Astrocyte (in vitro differentiated cells and primary cell): ENCODE data around the gene VPS39. TPM values are rescaled to one million over a fixed set of nuclear protein-coding genes. Genes with fewer than 3 reads are reported as not detected.

Source experiments
- DNase-seq: peaks from one replicate; pipeline ENCODE4 v3.0.0-alpha.2; 2010; ENCODE audit warnings: low read depth
- FAIRE-seq: peaks from 2 replicates; lab custom pipeline; 2011; peaks lifted over from hg19 to GRCh38; lab: Jason Lieb, UNC
- H2AFZ ChIP-seq: 2 replicates; pipeline ENCODE4 v1.6.0; 2012; ENCODE audit warnings: low read depth, low read length, inconsistent platforms
- H3K27ac ChIP-seq: 2 replicates; pipeline ENCODE4 v1.5.1; 2011; ENCODE audit warnings: low read depth, low read length, inconsistent platforms
- H3K27me3 ChIP-seq: 2 replicates; pipeline ENCODE4 v1.6.0; 2011; ENCODE audit warnings: low read length, inconsistent platforms; ENCODE audit not compliant: insufficient read depth
- H3K36me3 ChIP-seq: 2 replicates; pipeline ENCODE4 v1.5.1; 2011; ENCODE audit warnings: low read length, inconsistent platforms; ENCODE audit not compliant: insufficient read depth
- H3K4me1 ChIP-seq: 2 replicates; pipeline ENCODE4 v1.5.1; 2011; ENCODE audit warnings: low read length, inconsistent platforms; ENCODE audit not compliant: insufficient read depth
- H3K4me2 ChIP-seq: 2 replicates; pipeline ENCODE4 v1.6.0; 2012; ENCODE audit warnings: low read length, inconsistent platforms
- H3K4me3 ChIP-seq: 2 replicates; pipeline ENCODE4 v1.5.1; 2011; ENCODE audit warnings: low read depth, mild to moderate bottlenecking, low read length, inconsistent platforms; ENCODE audit not compliant: insufficient read depth
- H3K79me2 ChIP-seq: 2 replicates; pipeline ENCODE4 v1.6.0; 2012; ENCODE audit warnings: mild to moderate bottlenecking, low read length, inconsistent platforms; ENCODE audit not compliant: insufficient read depth
- H3K9ac ChIP-seq: 2 replicates; pipeline ENCODE4 v1.6.0; 2012; ENCODE audit warnings: mild to moderate bottlenecking, low read length, inconsistent platforms
- H3K9me3 ChIP-seq: 2 replicates; pipeline ENCODE4 v1.5.1; 2012; ENCODE audit warnings: low read depth, mild to moderate bottlenecking, low read length, inconsistent platforms; ENCODE audit not compliant: insufficient read depth
- H4K20me1 ChIP-seq: 2 replicates; pipeline ENCODE4 v1.6.0; 2012; ENCODE audit warnings: low read length, inconsistent platforms; ENCODE audit not compliant: insufficient read depth
- H3K27ac Mint-ChIP-seq: one replicate; pipeline ENCODE4 v1.8.0; 2021; ENCODE audit warnings: mild to moderate bottlenecking, mixed read lengths; ENCODE audit not compliant: unreplicated experiment
- H3K27me3 Mint-ChIP-seq: one replicate; pipeline ENCODE4 v1.8.0; 2021; ENCODE audit warnings: low read depth, mixed read lengths; ENCODE audit not compliant: unreplicated experiment
- H3K36me3 Mint-ChIP-seq: one replicate; pipeline ENCODE4 v1.8.0; 2021; ENCODE audit warnings: low read depth, mixed read lengths; ENCODE audit not compliant: unreplicated experiment
- H3K4me1 Mint-ChIP-seq: one replicate; pipeline ENCODE4 v1.8.0; 2021; ENCODE audit warnings: low read depth, mixed read lengths; ENCODE audit not compliant: unreplicated experiment
- H3K4me3 Mint-ChIP-seq: one replicate; pipeline ENCODE4 v1.8.0; 2021; ENCODE audit warnings: mild to moderate bottlenecking, moderate library complexity, mixed read lengths; ENCODE audit not compliant: unreplicated experiment
- H3K9me3 Mint-ChIP-seq: one replicate; pipeline ENCODE4 v1.8.0; 2021; ENCODE audit warnings: mild to moderate bottlenecking, mixed read lengths; ENCODE audit not compliant: unreplicated experiment
- EZH2 ChIP-seq: IDR thresholded peaks from 2 replicates; pipeline ENCODE4 v1.6.1; 2012; ENCODE audit warnings: mild to moderate bottlenecking, low read length, inconsistent platforms; ENCODE audit not compliant: insufficient read depth
- total RNA-seq: library from RNA; stranded (reverse); gene quantifications from 2 replicates; pipeline ENCODE4 v1.2.1, GENCODE V29; 2021
- TF ChIP-seq, protein P1 (sequence below): IDR thresholded peaks from 2 replicates; pipeline ENCODE4 v1.5.1; 2011; ENCODE audit warnings: low read depth, mild to moderate bottlenecking, inconsistent platforms, low read length, moderate library complexity; ENCODE audit not compliant: insufficient read depth

Gene VPS39
- total RNA-seq, 1 donor from 2014 or later: 60.6 TPM

DNA sequence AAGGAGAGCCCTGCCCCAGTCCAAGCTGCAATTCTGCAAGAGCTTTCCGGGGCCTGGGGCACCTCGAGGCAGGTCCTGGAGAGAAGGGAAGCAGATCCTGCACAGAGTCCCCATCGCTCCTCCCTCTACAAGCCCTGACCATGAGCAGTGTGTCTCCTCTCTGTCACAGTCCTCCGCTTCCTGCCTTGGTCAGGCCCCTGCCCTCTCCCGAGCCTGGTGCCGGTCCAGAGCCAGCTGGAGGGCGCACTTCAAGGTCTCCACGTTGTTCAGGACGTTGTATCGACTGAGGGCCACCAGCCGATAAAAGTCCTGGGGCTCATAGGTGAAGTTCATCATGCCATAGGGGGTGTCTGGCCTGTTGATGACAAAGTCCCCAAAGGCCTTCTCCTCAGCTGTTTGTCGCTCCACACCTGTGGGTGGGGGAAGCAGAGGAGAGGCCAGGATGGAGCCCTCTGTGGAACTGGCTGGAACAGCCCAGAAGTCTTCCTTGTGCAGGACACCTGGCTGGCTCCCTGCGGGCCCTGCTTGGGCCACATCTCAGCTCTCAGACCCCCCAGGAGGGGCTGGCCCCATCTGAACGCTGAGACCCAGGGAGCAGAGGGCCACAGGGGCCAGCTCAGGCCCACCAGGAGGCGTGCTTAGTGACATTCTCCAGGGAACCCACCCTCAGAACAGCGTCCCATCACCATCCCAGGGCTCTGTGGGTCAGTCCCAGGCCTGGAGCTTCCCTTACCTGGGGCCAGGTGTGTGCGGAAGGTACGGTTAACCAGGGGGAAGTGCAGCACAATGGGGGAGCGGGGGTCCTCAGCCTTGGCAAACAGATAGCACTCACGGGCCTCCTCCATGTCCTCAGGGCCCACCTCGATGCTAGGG is 66.1 kb downstream of the VPS39 start:
- Mint-ChIP-seq H3K4me1 (no peaks in the 10 kb centered on the region), H3K36me3 (no peaks in the 10 kb centered on the region), H3K4me3 (no peak overlapping the region), H3K27me3 (peaks cover 46% of the 10 kb centered on the region), H3K27ac (no peak overlapping the region), H3K9me3 (peaks cover 11% of the 10 kb centered on the region)
- FAIRE-seq (no peak), DNase-seq (no peak)
- peaks cover 4% of the 10 kb centered on the region for H3K9me3 ChIP-seq
- peaks cover 18% of the 10 kb centered on the region for H3K27me3 ChIP-seq
- no peak overlapping the region for H3K4me2 ChIP-seq
- H3K4me3 ChIP-seq: no peak overlapping the region
- no peaks in the 10 kb centered on the region for H3K4me1 ChIP-seq
- H2AFZ ChIP-seq: no peak overlapping the region
- TF ChIP-seq, protein P1, sequence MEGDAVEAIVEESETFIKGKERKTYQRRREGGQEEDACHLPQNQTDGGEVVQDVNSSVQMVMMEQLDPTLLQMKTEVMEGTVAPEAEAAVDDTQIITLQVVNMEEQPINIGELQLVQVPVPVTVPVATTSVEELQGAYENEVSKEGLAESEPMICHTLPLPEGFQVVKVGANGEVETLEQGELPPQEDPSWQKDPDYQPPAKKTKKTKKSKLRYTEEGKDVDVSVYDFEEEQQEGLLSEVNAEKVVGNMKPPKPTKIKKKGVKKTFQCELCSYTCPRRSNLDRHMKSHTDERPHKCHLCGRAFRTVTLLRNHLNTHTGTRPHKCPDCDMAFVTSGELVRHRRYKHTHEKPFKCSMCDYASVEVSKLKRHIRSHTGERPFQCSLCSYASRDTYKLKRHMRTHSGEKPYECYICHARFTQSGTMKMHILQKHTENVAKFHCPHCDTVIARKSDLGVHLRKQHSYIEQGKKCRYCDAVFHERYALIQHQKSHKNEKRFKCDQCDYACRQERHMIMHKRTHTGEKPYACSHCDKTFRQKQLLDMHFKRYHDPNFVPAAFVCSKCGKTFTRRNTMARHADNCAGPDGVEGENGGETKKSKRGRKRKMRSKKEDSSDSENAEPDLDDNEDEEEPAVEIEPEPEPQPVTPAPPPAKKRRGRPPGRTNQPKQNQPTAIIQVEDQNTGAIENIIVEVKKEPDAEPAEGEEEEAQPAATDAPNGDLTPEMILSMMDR: no peak
- TF ChIP-seq EZH2: no peak
- H3K79me2 ChIP-seq: no peaks in the 10 kb centered on the region
- H4K20me1 ChIP-seq: no peaks in the 10 kb centered on the region
- H3K9ac ChIP-seq: no peak overlapping the region
- no peaks in the 10 kb centered on the region for H3K36me3 ChIP-seq
- H3K27ac ChIP-seq: no peak overlapping the region

DNA sequence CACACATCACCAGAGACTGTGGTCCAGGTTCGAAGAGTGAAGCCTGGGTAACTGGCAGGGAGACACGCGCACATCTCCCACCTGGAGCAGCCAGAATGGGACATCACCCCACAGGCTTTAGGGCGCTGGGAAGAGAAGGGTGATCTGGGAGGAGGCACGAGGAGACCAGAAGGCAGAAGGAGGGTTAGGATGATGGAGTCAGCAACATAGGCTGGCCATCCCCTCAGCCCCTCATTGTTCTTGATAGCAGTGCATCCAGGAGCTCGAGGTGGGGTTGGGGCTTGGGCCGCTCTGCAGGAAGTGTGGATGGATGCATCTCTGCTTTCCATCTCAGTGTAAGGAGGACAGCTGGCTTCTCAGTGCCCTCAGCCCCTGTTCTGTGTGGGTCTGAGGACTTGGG is 66.9 kb downstream of the VPS39 start:
- Mint-ChIP-seq H3K9me3 (peaks cover 11% of the 10 kb centered on the region), H3K4me1 (no peaks in the 10 kb centered on the region), H3K36me3 (no peaks in the 10 kb centered on the region), H3K27ac (no peak overlapping the region), H3K27me3 (peaks cover 46% of the 10 kb centered on the region), H3K4me3 (no peak overlapping the region)
- no peak for TF ChIP-seq EZH2
- TF ChIP-seq, protein P1: no peak
- DNase-seq (no peak), FAIRE-seq (no peak)
- no peak overlapping the region for H3K9ac ChIP-seq
- H3K4me2 ChIP-seq: no peak overlapping the region
- H3K4me1 ChIP-seq: no peaks in the 10 kb centered on the region
- H3K36me3 ChIP-seq: no peaks in the 10 kb centered on the region
- H3K27me3 ChIP-seq: peaks cover 18% of the 10 kb centered on the region
- H3K27ac ChIP-seq: no peak overlapping the region
- no peak overlapping the region for H2AFZ ChIP-seq
- H3K79me2 ChIP-seq: no peaks in the 10 kb centered on the region
- H4K20me1 ChIP-seq: no peaks in the 10 kb centered on the region
- H3K9me3 ChIP-seq: peaks cover 4% of the 10 kb centered on the region
- no peak overlapping the region for H3K4me3 ChIP-seq
